Activated CD4-positive, alpha-beta T cell treated with anti-CD3 and anti-CD28 coated beads for 36 hours (primary cell): ENCODE results near the gene DONSON. TPM values are rescaled to one million over a fixed set of nuclear protein-coding genes. Genes with fewer than 3 reads are reported as not detected.
A peak's percentile ranks its signal among the peaks of the same experiment; 100 is the strongest.
"Not testable (repeated sequence)": the region's sequence is repeated elsewhere in the genome, so short reads cannot be mapped to it uniquely, and the experiment has no call there.

Experiments used
- ATAC-seq: fragments of 200-7000 bp; cut with Tn5 transposase; one replicate; pipeline ENCODE4 v1.10.0; 2021; ENCODE audit warnings: mild to moderate bottlenecking, moderate library complexity
- CTCF ChIA-PET: fragments of 350-600 bp; sonication (Branson Sonifier 250); formaldehyde crosslinking; loops from one replicate; lab custom pipeline; 2021; ENCODE audit warnings: antibody characterized with exemption; lab: Charles Lee
- POLR2A ChIA-PET: fragments of 350-600 bp; sonication (Branson Sonifier 250); formaldehyde crosslinking; loops from one replicate; lab custom pipeline; 2021; ENCODE audit warnings: antibody characterized with exemption, inconsistent platforms; lab: Charles Lee
- DNase-seq: peaks from one replicate; pipeline ENCODE4 v3.0.0-alpha.2; 2020
- H3K27ac Mint-ChIP-seq: one replicate; pipeline ENCODE4 v1.8.0; 2021; ENCODE audit warnings: mixed read lengths
- H3K27me3 Mint-ChIP-seq: one replicate; pipeline ENCODE4 v1.8.0; 2021; ENCODE audit warnings: mixed read lengths
- H3K36me3 Mint-ChIP-seq: one replicate; pipeline ENCODE4 v1.8.0; 2021; ENCODE audit warnings: low read depth, mixed read lengths
- H3K4me1 Mint-ChIP-seq: one replicate; pipeline ENCODE4 v1.8.0; 2021; ENCODE audit warnings: mixed read lengths
- H3K4me3 Mint-ChIP-seq: one replicate; pipeline ENCODE4 v1.8.0; 2021; ENCODE audit warnings: mild to moderate bottlenecking, moderate library complexity, mixed read lengths
- H3K9me3 Mint-ChIP-seq: one replicate; pipeline ENCODE4 v1.8.0; 2021; ENCODE audit warnings: low read depth, mixed read lengths
- intact Hi-C, 2 experiments: fragments of 100-400 bp; cut with DNase I in 1 of 2; cut with micrococcal nuclease in 1 of 2; formaldehyde crosslinking; loops; one replicate each; pipeline versions ENCODE4 v1.14.2 to v1.15.1; 2022 to 2024; cut with DNase I, micrococcal nuclease
- total RNA-seq, 2 experiments: library from RNA; stranded (reverse); gene quantifications; one replicate each; pipeline ENCODE4 v1.2.3, GENCODE V29; 2021

The DONSON gene
- total RNA-seq, 2 experiments from 2014 or later, result 39.5 to 41.8 TPM

DNA sequence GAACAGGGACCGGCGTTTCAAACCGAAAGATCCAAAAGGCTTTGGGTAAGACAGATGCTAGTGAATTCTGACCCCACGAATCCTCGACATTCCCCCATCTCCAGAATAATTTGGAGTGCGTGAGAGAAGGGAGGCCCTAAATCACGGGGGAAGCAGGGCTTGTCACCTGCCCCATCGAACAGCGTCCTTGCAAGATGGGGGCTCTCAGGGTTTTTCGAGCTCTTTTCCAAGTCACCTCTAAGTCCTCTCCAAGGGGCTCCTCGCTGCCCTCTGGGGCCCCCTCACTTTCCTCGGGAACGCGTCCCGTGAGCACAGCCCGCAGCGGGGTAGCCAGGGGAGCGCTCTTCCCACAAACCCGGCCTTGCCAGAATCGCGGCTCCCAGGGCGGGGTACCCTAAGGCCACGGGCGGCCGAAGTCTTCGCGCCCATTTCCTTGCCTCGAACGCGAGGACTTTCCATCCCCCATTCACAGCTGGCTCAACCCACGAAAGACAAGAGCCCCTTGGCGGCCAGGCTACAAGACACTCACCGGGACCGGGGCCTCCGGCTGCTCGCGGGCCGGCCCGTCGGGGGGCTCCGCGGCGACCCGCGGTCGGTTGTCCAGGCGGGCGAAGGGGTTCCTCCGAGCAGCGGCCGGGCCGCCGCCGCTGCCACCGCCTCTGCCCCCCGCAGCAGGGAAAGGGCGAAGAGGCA is 546 bp downstream of the DONSON start:
- peak; percentile 30 for ATAC-seq
- ChIA-PET CTCF (interaction anchor here (0.7 to 2.2 kb wide), 9 partner anchors 14 to 96 kb away, joined by 3 to 18 read pairs (median 4); partner anchors contain the start of genes DNAJC28 and SON), POLR2A (interaction anchor here (1.0 to 1.3 kb wide), 5 partner anchors 14 to 226 kb away, joined by 3 to 5 read pairs (median 4); partner anchors contain the start of gene TMEM50B)
- H3K9me3 Mint-ChIP-seq, result no peaks in the 10 kb centered on the region
- peak overlapping the region; percentile 91 for H3K4me3 Mint-ChIP-seq
- H3K4me1 Mint-ChIP-seq, result peaks cover 19% of the 10 kb centered on the region
- peak overlapping the region; percentile 75 for H3K27ac Mint-ChIP-seq
- peak; percentile 46 for DNase-seq
- peaks cover 18% of the 10 kb centered on the region for H3K36me3 Mint-ChIP-seq
- intact Hi-C loops, result loop anchor here (1.0 to 10.0 kb wide), 10 partner anchors 17 to 356 kb away; partner anchors contain the start of genes CRYZL1 (in 2 of the 2), DNAJC28 (in 1 of the 2), GART (in 1 of the 2) and SON (in 1 of the 2)
- H3K27me3 Mint-ChIP-seq, result no peaks in the 10 kb centered on the region

DNA sequence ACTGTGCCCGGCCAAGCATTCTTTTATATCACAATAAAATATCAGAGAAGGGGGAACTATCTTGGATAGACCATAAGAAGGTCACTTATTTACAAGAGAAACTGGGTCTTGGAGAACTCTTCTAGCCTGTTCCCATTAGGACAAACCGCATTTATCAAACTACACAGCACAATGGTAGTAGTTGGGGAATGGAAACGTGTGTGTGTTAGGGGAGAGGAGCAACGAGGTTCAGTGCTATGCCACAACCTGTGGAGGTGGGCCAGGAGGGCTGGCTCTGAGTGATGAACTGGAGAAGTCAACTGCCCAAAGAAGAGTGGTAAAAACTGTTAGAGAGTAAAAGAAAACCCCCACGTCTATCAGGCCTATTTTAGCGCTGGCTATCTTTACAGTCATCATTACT is 1.6 kb downstream of the DONSON start:
- intact Hi-C loops, result loop anchor here in 1 of 2 experiments (5.0 to 10.0 kb wide), 2 partner anchors 202 to 355 kb away; no protein-coding TSS in a partner anchor
- ATAC-seq, result no peak
- POLR2A ChIA-PET, result no interaction called here

DNA sequence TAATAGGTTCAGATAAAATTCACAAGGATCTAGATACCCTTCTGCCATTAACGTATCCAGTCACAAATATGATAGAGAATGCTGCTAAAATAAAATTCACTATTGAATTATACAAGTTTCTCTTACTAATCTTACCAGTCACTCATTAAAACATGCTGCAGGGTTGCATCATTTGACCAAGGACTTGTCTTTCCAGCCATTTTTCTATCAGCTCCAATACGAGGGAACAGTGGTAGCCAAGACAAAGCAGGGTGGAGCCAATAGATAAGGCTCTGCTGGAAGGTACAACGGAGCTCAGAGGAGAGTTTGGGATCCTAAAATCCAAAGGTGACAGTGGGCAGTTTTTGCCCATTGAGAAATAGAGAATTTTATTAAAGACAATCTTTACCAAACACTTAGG is 4.0 kb downstream of the DONSON start:
- ChIA-PET CTCF (no interaction called here), POLR2A (no interaction called here)
- Mint-ChIP-seq H3K4me3 (no peak overlapping the region), H3K27ac (no peak overlapping the region), H3K9me3 (no peaks in the 10 kb centered on the region), H3K36me3 (peaks cover 33% of the 10 kb centered on the region), H3K27me3 (no peaks in the 10 kb centered on the region), H3K4me1 (peaks cover 20% of the 10 kb centered on the region)
- DNase-seq, result no peak
- no peak for ATAC-seq
- intact Hi-C loops, result loop anchor here in 1 of 2 experiments (10.0 kb wide), 1 partner anchor 200 kb away; no protein-coding TSS in a partner anchor

More for the DNA sequence above, 1.6 kb downstream of the DONSON start:
- H3K4me3 Mint-ChIP-seq, result peak overlapping the region; percentile 45
- CTCF ChIA-PET, result interaction anchor here (1.0 kb wide), 1 partner anchor 32 kb away, joined by 3 read pairs; no protein-coding TSS in a partner anchor
- no peak for DNase-seq
- H3K9me3 Mint-ChIP-seq, result no peaks in the 10 kb centered on the region
- H3K4me1 Mint-ChIP-seq, result peaks cover 19% of the 10 kb centered on the region
- no peaks in the 10 kb centered on the region for H3K27me3 Mint-ChIP-seq
- peaks cover 27% of the 10 kb centered on the region for H3K36me3 Mint-ChIP-seq
- H3K27ac Mint-ChIP-seq, result peak overlapping the region; percentile 0

DNA sequence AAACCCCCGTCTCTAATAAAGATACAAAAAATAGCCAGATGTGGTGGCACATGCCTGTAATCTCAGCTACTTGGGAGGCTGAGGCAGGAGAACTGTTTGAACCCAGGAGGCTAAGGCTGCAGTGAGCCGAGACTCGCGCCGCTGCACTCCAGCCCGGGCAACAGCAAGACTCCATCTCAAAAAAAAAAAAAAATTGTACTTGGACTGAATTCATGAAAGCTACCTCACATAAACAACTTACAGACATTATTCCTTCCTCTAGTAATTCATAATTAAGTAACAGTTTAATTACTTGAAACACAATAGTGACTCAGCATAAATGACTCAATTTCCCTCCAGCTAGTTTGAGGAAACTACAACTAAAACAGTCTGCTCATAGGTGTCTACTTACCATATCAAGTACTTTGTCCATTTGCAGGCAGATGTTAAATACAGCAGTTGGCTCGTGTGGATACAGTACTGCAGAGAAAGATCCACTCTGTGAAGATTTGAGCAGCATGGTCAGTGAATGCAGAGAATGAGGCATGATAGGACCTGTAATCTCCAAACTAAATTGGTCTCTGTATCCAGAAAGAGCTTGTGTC is 9.4 kb downstream of the DONSON start:
- peak; percentile 55 for ATAC-seq
- H3K4me3 Mint-ChIP-seq, result no peak overlapping the region
- H3K4me1 Mint-ChIP-seq, result peaks cover 13% of the 10 kb centered on the region
- no peak for DNase-seq
- POLR2A ChIA-PET, result interaction anchor here (0.6 kb wide), 1 partner anchor 28 kb away, joined by 3 read pairs; no protein-coding TSS in a partner anchor
- peak overlapping the region; percentile 77 for H3K27ac Mint-ChIP-seq
- no peaks in the 10 kb centered on the region for H3K9me3 Mint-ChIP-seq
- H3K27me3 Mint-ChIP-seq, result no peaks in the 10 kb centered on the region
- intact Hi-C loops, result no loop called here
- peaks cover 43% of the 10 kb centered on the region for H3K36me3 Mint-ChIP-seq
- CTCF ChIA-PET, result interaction anchor here (0.9 kb wide), 1 partner anchor 9 kb away, joined by 3 read pairs; no protein-coding TSS in a partner anchor

DNA sequence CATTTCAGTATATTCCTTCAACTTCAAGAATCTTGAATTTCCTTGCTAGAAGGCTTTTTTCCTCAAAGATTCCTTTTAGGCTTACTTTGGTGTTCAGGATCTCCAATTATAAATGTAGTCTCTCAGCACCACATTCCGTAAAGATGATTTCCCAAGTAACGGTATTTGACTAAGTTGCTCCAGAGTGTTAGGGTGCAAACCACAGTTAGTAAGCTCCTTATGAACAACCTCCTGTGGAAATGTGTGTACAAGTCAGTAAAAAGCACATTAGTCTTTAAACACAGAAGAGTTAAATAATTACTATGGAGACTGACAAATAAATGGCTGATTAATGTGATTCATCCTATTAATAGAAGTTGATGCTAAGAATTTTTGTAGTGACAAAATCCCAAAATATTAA is 10.3 kb downstream of the DONSON start:
- H3K9me3 Mint-ChIP-seq, result no peaks in the 10 kb centered on the region
- intact Hi-C loops, result no loop called here
- ChIA-PET POLR2A (interaction anchor here (0.6 to 1.0 kb wide), 2 partner anchors 8 to 98 kb away, joined by 3 read pairs; no protein-coding TSS in a partner anchor), CTCF (interaction anchor here (0.9 kb wide), 1 partner anchor 8 kb away, joined by 3 read pairs; no protein-coding TSS in a partner anchor)
- peaks cover 13% of the 10 kb centered on the region for H3K4me1 Mint-ChIP-seq
- no peak overlapping the region for H3K4me3 Mint-ChIP-seq
- no peak for ATAC-seq
- H3K27me3 Mint-ChIP-seq, result no peaks in the 10 kb centered on the region
- peak overlapping the region; percentile 77 for H3K27ac Mint-ChIP-seq
- DNase-seq, result no peak
- H3K36me3 Mint-ChIP-seq, result peaks cover 47% of the 10 kb centered on the region

DNA sequence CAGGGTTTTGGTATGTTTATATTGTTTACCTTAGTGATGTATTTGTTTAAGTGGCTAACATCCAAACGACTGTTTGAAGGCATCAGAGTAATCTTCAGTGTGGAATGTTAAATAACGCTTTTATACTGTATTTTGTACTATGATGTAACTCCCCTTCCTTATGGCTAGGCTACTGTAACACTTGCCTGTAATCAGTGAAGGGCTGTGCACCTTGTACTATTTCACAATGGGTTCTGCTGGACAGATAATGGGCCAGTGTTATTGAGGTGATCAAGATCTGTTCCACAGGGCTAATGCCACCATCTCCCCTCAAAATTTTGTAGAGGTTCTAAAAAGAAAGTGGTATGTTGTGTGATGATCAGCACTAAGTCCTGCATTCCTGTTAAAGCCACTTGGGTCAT is 11.7 kb downstream of the DONSON start:
- H3K27ac Mint-ChIP-seq, H3K9me3 Mint-ChIP-seq, POLR2A ChIA-PET, intact Hi-C loops, H3K4me3 Mint-ChIP-seq, ATAC-seq, DNase-seq, H3K27me3 Mint-ChIP-seq: not testable (repeated sequence)
- Mint-ChIP-seq H3K36me3 (peaks cover 45% of the 10 kb centered on the region), H3K4me1 (peaks cover 14% of the 10 kb centered on the region)
- CTCF ChIA-PET, result interaction anchor here (0.8 kb wide), 1 partner anchor 29 kb away, joined by 3 read pairs; no protein-coding TSS in a partner anchor

DNA sequence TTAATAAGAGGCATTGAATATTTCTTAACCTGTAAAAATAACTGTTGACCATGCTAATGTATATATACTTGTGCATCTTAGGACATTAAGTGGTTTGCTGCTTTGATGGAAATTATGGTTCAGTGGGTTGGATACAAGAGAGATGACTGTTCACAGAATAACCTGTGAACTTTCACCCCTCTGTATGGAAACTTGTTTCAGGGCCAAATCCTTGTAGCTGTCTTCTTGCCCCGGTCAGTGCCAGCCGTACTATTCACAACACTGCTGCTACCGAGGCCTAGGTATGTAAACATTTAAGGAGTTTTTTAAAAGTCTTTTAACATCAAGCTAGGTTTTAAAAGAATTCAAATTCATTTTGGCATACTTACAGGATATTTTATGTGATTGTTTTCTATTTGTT is 16.1 kb downstream of the DONSON start:
- intact Hi-C loops, result no loop called here
- no peak for ATAC-seq
- CTCF ChIA-PET, result interaction anchor here (0.6 to 4.6 kb wide), 8 partner anchors 11 to 790 kb away, joined by 3 to 20 read pairs (median 4); no protein-coding TSS in a partner anchor
- Mint-ChIP-seq H3K9me3 (no peaks in the 10 kb centered on the region), H3K27ac (no peak overlapping the region), H3K27me3 (no peaks in the 10 kb centered on the region), H3K4me1 (peaks cover 14% of the 10 kb centered on the region), H3K4me3 (no peak overlapping the region), H3K36me3 (peaks cover 48% of the 10 kb centered on the region)
- DNase-seq, result no peak
- POLR2A ChIA-PET, result interaction anchor here (1.5 kb wide), 1 partner anchor 16 kb away, joined by 3 read pairs; the partner anchor contains the start of gene DONSON

DNA sequence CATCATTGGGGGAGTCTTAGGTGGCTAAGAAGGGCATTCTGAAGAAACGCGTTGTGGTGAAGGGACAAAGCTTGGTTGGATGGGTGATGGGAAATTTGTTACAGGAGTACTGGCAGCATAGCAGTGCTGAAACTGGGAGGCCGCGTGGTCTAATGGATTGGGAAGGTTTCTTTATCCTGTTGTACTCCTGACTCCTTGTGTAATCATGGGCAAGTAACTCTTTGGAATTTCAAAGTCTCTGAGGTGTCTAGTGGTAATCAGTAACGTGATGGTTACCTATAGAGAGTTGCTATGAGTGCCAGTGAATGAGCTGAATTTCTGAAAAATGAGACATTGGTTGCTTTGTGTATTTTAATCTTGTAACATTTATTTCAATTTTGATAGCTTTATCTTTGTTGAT is 18.5 kb downstream of the DONSON start:
- CTCF ChIA-PET, result interaction anchor here (0.8 to 4.6 kb wide), 3 partner anchors 9 to 59 kb away, joined by 3 to 20 read pairs (median 3); no protein-coding TSS in a partner anchor
- peak overlapping the region; percentile 52 for H3K27ac Mint-ChIP-seq
- H3K4me1 Mint-ChIP-seq, result peaks cover 27% of the 10 kb centered on the region
- H3K36me3 Mint-ChIP-seq, result peaks cover 42% of the 10 kb centered on the region
- no peaks in the 10 kb centered on the region for H3K9me3 Mint-ChIP-seq
- no peak for DNase-seq
- no peak for ATAC-seq
- intact Hi-C loops, result loop anchor here in 1 of 2 experiments (5.0 kb wide), 1 partner anchor 38 kb away; no protein-coding TSS in a partner anchor
- POLR2A ChIA-PET, result no interaction called here
- no peak overlapping the region for H3K4me3 Mint-ChIP-seq
- H3K27me3 Mint-ChIP-seq, result no peaks in the 10 kb centered on the region

DNA sequence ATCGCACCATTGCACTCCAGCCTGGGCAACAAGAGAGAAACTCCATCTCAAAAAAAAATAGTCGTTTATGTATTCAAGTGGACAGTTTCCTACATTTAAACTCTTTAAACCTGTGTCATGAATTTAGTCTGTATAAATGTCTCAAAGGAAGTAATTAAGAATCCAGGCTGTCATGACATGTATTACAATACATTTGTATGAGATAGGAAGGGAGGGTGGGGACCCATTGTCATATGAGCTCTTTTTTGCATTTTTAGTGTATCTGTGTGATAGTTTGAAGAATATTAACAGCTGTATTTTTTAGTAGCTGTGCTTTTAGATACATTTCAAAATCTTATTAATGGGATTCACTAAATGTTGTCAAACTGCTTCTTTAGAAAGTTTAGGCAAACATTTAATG is 20.0 kb downstream of the DONSON start:
- no peak for ATAC-seq
- H3K9me3 Mint-ChIP-seq, result no peaks in the 10 kb centered on the region
- ChIA-PET CTCF (no interaction called here), POLR2A (no interaction called here)
- H3K27me3 Mint-ChIP-seq, result no peaks in the 10 kb centered on the region
- H3K4me1 Mint-ChIP-seq, result peaks cover 32% of the 10 kb centered on the region
- no peak for DNase-seq
- H3K4me3 Mint-ChIP-seq, result no peak overlapping the region
- H3K36me3 Mint-ChIP-seq, result peaks cover 34% of the 10 kb centered on the region
- intact Hi-C loops, result loop anchor here in 1 of 2 experiments (5.0 kb wide), 1 partner anchor 36 kb away; no protein-coding TSS in a partner anchor
- H3K27ac Mint-ChIP-seq, result no peak overlapping the region

DNA sequence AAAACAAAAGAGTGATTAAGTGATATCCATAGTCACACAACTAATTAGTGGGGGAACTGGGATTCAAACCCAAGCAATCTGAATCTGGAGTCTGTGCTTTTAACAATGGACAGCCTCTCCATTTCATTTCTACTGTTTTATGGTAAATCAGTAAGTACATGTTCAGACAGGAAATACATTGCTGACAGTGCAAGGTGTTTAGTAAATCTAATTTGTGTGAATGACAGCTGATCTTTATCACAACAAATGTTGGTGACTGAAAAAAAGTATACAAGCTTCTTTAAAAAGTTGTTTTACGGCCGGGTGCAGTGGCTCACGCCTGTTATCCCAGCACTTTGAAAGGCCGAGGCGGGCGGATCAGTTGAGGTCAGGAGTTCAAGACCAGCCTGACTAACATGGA is 20.6 kb downstream of the DONSON start:
- H3K27ac Mint-ChIP-seq, result peak overlapping the region; percentile 59
- no peak for ATAC-seq
- H3K4me1 Mint-ChIP-seq, result peaks cover 36% of the 10 kb centered on the region
- CTCF ChIA-PET, result no interaction called here
- no peaks in the 10 kb centered on the region for H3K27me3 Mint-ChIP-seq
- DNase-seq, result no peak
- no peaks in the 10 kb centered on the region for H3K9me3 Mint-ChIP-seq
- POLR2A ChIA-PET, result no interaction called here
- intact Hi-C loops, result loop anchor here (2.0 to 5.0 kb wide), 2 partner anchors 15 to 36 kb away; no protein-coding TSS in a partner anchor
- H3K4me3 Mint-ChIP-seq, result no peak overlapping the region
- peaks cover 35% of the 10 kb centered on the region for H3K36me3 Mint-ChIP-seq

DNA sequence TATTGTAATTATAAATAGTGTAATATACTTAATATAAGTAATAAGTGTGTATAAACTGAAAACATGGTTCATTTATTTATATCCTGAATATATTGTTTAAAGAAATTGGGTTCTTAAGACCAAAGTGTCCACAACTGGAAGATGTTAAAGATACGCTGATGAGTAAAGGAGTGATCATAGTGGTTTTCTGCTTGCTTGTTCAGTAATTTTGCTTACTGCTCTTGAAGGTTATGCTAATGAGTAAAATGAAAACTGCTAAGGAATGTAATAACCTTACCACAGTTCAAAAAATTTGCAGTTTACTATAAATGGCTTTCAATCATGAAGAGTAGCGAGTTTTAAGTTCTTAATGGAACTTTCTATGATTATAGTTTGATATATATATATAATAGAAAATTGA is 22.0 kb downstream of the DONSON start:
- Mint-ChIP-seq H3K4me1 (peaks cover 38% of the 10 kb centered on the region), H3K9me3 (no peaks in the 10 kb centered on the region), H3K36me3 (peaks cover 28% of the 10 kb centered on the region), H3K27ac (no peak overlapping the region), H3K4me3 (no peak overlapping the region), H3K27me3 (no peaks in the 10 kb centered on the region)
- intact Hi-C loops, result loop anchor here (2.0 to 5.0 kb wide), 2 partner anchors 14 to 34 kb away; no protein-coding TSS in a partner anchor
- ChIA-PET CTCF (interaction anchor here (0.7 to 1.2 kb wide), 3 partner anchors 11 to 39 kb away, joined by 3 to 4 read pairs (median 4); no protein-coding TSS in a partner anchor), POLR2A (interaction anchor here (0.9 kb wide), 1 partner anchor 9 kb away, joined by 3 read pairs; no protein-coding TSS in a partner anchor)
- DNase-seq, result no peak
- ATAC-seq, result peak; percentile 74
